GM18505 (cell line): ENCODE results near the gene ATP6V0E2.

ENCODE experiments used
- ATAC-seq: cut with Tn5 transposase; IDR thresholded peaks from one replicate; pipeline ENCODE4 v1.9.1; 2021; ENCODE audit not compliant: unreplicated experiment
- POLR2A ChIP-seq: IDR thresholded peaks from 4 replicates; pipeline ENCODE4 v1.6.1; 2011; ENCODE audit warnings: borderline replicate concordance; ENCODE audit not compliant: insufficient read depth, insufficient read length; ENCODE audit errors: extremely low read depth

The ATP6V0E2 gene

GRCh38 chr7:149864751-149865150, 9.0 kb upstream of the ATP6V0E2 start:
- no peak for TF ChIP-seq POLR2A
- ATAC-seq, result no peak

GRCh38 chr7:149865437-149865836, 8.3 kb upstream of the ATP6V0E2 start:
- no peak for ATAC-seq
- TF ChIP-seq POLR2A, result no peak

GRCh38 chr7:149866139-149866778, 7.5 kb upstream of the ATP6V0E2 start:
- TF ChIP-seq POLR2A, result no peak
- ATAC-seq, result no peak

DNA sequence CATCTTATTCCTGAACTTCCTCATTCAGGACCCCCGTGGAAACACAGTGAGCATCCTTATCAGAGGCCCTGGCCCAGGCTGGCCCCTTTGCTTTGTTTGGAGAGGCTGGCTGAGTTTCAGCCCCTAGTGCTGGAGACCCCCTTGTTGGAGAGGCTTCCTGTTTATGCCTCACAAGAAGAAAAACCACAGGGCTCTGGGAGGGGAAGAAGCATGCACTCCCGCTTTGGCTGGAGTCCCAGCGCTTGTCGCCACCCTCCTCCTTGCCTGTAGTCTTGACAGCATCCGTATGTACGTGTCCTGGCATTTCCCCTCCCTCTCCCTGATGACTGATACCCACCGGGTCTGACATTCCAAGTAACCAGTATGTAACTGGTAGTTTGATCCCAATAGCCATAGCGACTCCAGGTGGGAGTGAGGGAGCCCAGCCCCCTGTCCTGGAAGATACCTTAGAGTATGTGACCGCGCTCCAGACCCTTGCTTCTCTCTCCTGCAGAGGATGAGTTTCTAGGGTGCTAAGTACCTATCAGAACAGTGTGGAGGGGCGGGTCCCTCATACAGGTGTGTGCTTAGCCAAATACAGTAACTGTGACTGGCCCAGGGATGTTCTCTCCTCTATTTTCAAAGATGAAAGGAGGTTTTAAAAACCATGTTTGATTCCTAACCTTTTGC, 6.9 kb upstream of the ATP6V0E2 start:
- TF ChIP-seq POLR2A, result no peak
- ATAC-seq, result no peak

DNA sequence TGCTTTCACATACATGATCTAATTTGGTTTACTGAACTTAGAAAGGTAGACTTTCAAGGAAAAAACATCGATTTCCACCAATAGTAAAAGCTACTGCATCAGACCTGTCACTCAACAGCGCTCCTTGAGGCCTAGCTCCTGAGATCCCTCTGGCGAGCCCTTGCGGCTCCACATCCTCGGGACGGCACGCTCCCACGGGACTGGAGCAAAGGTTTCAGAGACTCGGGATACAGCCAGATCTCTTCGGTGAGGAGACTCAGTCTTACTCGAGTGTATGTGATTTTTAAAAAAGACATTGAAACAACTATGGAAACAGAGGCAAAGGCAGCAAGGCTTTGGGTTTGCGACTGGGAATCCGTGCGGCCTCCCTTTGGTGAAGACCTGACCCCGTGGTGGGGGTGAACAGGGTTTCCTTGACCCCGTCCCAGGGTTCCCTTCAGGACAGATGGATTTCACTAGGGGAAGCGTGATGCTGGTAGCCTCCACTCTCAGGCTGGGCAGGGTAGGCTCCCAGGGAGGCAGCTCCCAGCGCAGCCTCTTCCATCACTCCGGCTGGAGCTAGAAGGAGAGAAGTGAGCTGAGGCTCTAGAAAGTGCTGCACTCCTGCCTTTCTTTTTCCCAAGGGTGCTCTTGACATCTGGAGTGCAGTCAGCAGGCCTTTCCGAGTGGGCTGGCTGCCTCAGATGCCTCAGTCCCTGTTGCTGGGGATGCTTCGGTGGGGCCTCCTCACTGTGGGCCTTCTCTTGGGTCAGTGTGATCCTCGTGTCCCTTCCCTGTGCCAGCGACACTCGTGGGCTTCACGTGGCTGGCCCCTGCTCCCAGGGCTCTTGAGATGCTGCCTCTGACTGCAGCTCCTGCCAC, 5.8 kb upstream of the ATP6V0E2 start:
- no peak for TF ChIP-seq POLR2A

GRCh38 chr7:149868623-149869290, 5.0 kb upstream of the ATP6V0E2 start:
- no peak for ATAC-seq
- no peak for TF ChIP-seq POLR2A

More for the DNA sequence above, 5.8 kb upstream of the ATP6V0E2 start:
- ATAC-seq, result no peak

DNA sequence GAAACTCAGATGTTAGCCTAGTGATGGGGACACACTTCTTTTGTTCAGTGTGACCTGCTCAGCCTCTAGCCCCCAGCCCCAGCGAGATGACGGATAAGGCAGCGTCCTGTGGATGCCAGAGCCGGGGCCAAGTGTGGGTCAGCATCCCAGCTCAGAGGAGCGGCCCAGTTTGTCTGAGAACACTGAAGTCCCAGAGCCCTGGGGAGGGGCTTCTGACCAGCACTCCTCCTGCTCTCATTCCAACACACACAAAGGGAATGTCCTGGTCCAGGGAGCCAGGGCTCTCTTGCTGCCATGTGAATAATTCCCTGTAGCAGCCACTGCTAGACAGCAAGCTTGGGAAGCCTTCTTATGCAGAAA, 4.5 kb upstream of the ATP6V0E2 start:
- TF ChIP-seq POLR2A, result no peak
- no peak for ATAC-seq

DNA sequence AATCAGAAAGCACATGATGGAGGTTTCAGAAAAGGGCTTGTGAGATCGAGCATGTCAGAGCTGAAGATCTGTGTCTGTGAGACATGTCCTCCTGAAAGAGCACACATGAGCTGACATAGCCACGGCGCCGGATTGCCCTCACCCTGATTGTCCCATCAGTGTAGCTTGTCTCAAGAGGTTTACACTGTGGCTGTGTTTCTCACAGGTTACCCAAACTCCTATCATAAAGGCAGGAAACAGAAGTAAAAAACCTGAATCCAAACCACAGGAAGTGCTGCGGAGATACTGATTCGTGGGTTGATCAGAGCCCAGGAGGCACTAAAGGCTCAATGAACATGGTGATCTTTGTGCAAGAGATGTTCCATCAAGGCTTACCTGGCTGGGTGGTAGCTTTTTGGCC, 3.9 kb upstream of the ATP6V0E2 start:
- no peak for ATAC-seq
- no peak for TF ChIP-seq POLR2A

GRCh38 chr7:149870274-149870673, 3.5 kb upstream of the ATP6V0E2 start:
- no peak for ATAC-seq
- TF ChIP-seq POLR2A, result no peak

DNA sequence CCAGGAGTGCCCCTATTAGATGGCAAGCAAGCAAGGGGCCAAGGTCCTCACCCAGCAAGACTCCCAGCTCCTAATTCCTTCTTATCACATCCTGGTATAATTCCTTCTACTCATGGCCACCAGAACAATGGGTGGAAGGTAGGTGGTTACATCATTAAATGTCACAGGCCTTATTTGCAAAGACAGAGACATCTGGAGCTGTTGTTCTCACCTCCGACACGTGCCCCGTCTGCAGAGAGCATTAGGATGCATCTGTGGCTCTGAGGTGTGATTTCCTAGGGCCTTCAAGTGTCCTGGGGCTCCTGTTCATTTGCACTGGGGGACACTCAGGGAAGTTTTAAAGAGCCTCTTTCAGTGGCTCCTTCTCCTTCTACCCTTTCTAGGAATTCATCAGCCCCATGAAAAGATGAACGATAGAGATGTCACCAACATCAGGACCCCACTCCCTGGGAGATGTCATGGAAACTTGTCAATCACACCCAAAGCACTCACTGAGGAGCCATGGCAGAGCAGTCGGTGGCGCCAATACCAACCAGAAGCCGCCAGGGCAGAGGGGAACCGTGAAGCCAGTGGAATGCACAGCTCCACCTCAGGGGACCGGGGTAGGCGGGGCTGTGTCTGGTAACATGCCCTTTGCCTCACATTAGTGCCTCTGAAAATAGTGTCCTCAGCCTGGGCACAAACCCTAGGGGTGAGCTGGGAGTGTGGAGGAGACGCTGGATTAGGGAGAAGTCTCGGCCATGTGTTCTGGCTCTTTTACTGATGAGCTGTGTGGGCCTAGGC, 2.9 kb upstream of the ATP6V0E2 start:
- TF ChIP-seq POLR2A, result no peak
- ATAC-seq, result no peak

GRCh38 chr7:149871576-149871975, 2.2 kb upstream of the ATP6V0E2 start:
- ATAC-seq, result no peak
- TF ChIP-seq POLR2A, result no peak

DNA sequence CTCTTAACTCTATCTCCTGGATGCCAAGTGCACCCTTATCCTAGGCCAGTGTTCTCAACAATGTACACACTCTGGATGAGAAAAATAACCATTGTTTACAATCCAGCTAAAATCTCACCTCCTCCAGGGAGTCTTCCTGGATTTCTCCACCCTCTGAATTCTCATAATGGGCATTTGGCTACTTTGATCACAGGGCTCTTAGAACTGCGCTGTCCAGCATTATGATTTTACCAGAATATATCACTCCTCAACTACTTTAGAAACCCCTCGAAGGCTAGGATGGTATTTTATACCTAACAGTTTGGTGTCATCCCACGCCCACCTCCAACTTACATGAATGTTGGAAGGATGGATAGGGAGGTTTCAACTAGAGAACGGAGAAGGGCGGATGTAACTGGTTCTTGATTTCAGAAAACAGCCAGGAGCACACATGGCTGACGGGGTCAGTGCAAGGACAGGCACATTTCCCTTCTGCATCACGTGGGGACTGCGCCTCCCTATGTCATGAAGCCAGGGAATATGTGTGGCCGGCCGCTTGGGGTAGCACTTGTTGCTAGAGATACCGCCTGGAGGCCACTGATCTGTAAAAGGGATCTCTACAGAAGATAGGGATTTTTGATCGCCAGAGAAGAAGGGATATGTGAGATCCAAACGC, 1.2 kb upstream of the ATP6V0E2 start:
- no peak for ATAC-seq

DNA sequence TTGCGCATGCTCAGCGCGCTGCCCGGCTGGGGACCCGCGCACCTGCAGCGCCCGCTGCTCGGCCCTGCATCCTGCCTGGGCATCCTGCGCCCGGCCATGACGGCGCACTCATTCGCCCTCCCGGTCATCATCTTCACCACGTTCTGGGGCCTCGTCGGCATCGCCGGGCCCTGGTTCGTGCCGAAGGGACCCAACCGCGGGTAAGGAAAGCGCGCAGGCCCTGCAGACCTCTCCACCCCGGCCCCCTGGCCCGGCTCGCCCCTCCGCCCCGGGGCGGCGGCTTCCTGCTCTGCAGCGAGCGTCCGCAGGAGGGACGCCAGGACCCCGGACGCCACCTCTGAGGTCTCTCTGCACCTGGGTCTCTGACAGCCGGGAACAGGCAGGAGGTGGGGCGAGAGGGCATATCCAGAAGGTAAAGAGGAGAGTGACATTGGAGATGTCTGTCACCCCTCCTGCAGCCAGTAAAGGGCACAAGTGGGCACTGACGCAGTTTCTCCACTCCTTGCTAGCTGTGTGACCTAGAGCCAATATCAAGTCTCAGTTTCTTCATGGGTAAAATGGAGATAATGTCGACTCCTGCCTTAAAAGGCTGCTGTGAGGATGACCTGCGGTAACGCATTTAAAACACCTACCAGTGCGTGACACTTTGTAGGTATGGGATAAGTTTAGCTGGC, 338 bp downstream of the ATP6V0E2 start:
- peak; percentile 17 for ATAC-seq
- TF ChIP-seq POLR2A, result peak; percentile 74

More for the DNA sequence above, 1.2 kb upstream of the ATP6V0E2 start:
- no peak for TF ChIP-seq POLR2A
